ENCODE results near the gene SPHK1. TPM values are rescaled to one million over a fixed set of nuclear protein-coding genes. Genes with fewer than 3 reads are reported as not detected.
A peak's percentile ranks its signal among the peaks of the same experiment; 100 is the strongest.

The SPHK1 gene
- 10 to 100 TPM in 2 of 4 donors, 1 to 10 TPM in 2; 7.9 to 33.2 (median 12.0) TPM for total RNA-seq

GRCh38 chr17:76384222-76384986, at the start of gene SPHK1:
Gene SPHK1 (plus strand): TSS chr17:76384609. CDS start chr17:76385645, 1,036 bp downstream.
- Histone ChIP-seq H3K4me1 (peaks cover 0 to 25% of the 10 kb centered on the region in 2 donors), H3K9me3 (no peaks in the 10 kb centered on the region), H3K4me3 (peak within 1 kb of the TSS; percentile 33 to 48), H3K27ac (peak within 1 kb of the TSS; percentile 74 to 75), H3K27me3 (peaks cover 0 to 17% of the 10 kb centered on the region in 2 donors), H3K36me3 (no peaks in the 10 kb centered on the region)
- intact Hi-C loops (cut with DNase I; ENCODE audit: low total_unique reads): no loop called here
- TF ChIP-seq CTCF (IDR thresholded peaks at IDR 0.05): no peak
- TF ChIP-seq POLR2A (IDR thresholded peaks at IDR 0.05): peak in 1 of 2 donors; percentile 57
- DNase-seq: peak in 1 of 2 donors; percentile 54

- intact Hi-C loops (cut with DNase I; ENCODE audit: low total_unique reads): no loop called here
- Histone ChIP-seq H3K9me3 (no peaks in the 10 kb centered on the region), H3K27me3 (no peaks in the 10 kb centered on the region), H3K4me3 (no peak overlapping the region), H3K27ac (no peak overlapping the region), H3K36me3 (no peaks in the 10 kb centered on the region), H3K4me1 (no peaks in the 10 kb centered on the region)
- no peak for DNase-seq
- TF ChIP-seq POLR2A (IDR thresholded peaks at IDR 0.05): no peak
- no peak for TF ChIP-seq CTCF (IDR thresholded peaks at IDR 0.05)
Measured at GRCh38 chr17:76335716-76336381, 48.6 kb upstream of the SPHK1 start.

- Histone ChIP-seq H3K36me3 (no peaks in the 10 kb centered on the region), H3K4me3 (no peak overlapping the region), H3K4me1 (no peaks in the 10 kb centered on the region), H3K27ac (no peak overlapping the region), H3K9me3 (no peaks in the 10 kb centered on the region), H3K27me3 (no peaks in the 10 kb centered on the region)
- intact Hi-C loops (cut with DNase I; ENCODE audit: low total_unique reads): no loop called here
- TF ChIP-seq CTCF (IDR thresholded peaks at IDR 0.05): no peak
- TF ChIP-seq POLR2A (IDR thresholded peaks at IDR 0.05): no peak
- no peak for DNase-seq
Measured at GRCh38 chr17:76336756-76337412, 47.5 kb upstream of the SPHK1 start.

GRCh38 chr17:76337413-76337777, 47.0 kb upstream of the SPHK1 start:
- Histone ChIP-seq H3K9me3 (no peaks in the 10 kb centered on the region), H3K27ac (no peak overlapping the region), H3K4me1 (no peaks in the 10 kb centered on the region), H3K4me3 (no peak overlapping the region), H3K27me3 (no peaks in the 10 kb centered on the region), H3K36me3 (no peaks in the 10 kb centered on the region)
- intact Hi-C loops (cut with DNase I; ENCODE audit: low total_unique reads): no loop called here
- DNase-seq: no peak
- TF ChIP-seq POLR2A (IDR thresholded peaks at IDR 0.05) (no peak), CTCF (IDR thresholded peaks at IDR 0.05) (no peak)

GRCh38 chr17:76341301-76341700, 43.1 kb upstream of the SPHK1 start:
- Histone ChIP-seq H3K27ac (no peak overlapping the region), H3K9me3 (no peaks in the 10 kb centered on the region), H3K4me3 (no peak overlapping the region), H3K4me1 (no peaks in the 10 kb centered on the region), H3K27me3 (no peaks in the 10 kb centered on the region), H3K36me3 (no peaks in the 10 kb centered on the region)
- TF ChIP-seq POLR2A (IDR thresholded peaks at IDR 0.05) (no peak), CTCF (IDR thresholded peaks at IDR 0.05) (no peak)
- intact Hi-C loops (cut with DNase I; ENCODE audit: low total_unique reads): no loop called here
- no peak for DNase-seq
